GM19452 (cell line): Measurements from ENCODE around the gene KAZN.

Experiments used
- ATAC-seq: cut with Tn5 transposase; IDR thresholded peaks from one replicate; pipeline ENCODE4 v1.9.1; 2021; ENCODE audit not compliant: unreplicated experiment

KAZN gene

GRCh38 chr1:15141935-15142539, 543.6 kb downstream of the KAZN start:
- no peak for ATAC-seq

GRCh38 chr1:15145327-15145726, 546.8 kb downstream of the KAZN start:
- ATAC-seq = no peak

GRCh38 chr1:15146142-15146680, 547.7 kb downstream of the KAZN start:
- no peak for ATAC-seq

GRCh38 chr1:15146971-15147376, 548.5 kb downstream of the KAZN start:
- no peak for ATAC-seq

GRCh38 chr1:15148004-15148403, 549.5 kb downstream of the KAZN start:
- no peak for ATAC-seq

GRCh38 chr1:15148475-15148874, 550.0 kb downstream of the KAZN start:
- ATAC-seq = no peak

GRCh38 chr1:15148941-15149340, 550.5 kb downstream of the KAZN start:
- no peak for ATAC-seq

- ATAC-seq = no peak
These were observed 551.9 kb downstream of the KAZN start for GRCh38 chr1:15150376-15150775.

GRCh38 chr1:15151377-15151806, 552.9 kb downstream of the KAZN start:
- no peak for ATAC-seq

- no peak for ATAC-seq
These were observed 553.4 kb downstream of the KAZN start for GRCh38 chr1:15151871-15152270.

- ATAC-seq = no peak
These were observed 554.1 kb downstream of the KAZN start for GRCh38 chr1:15152318-15153183.

GRCh38 chr1:15153184-15153841, 554.8 kb downstream of the KAZN start, which contains the start of gene TMEM51:
TMEM51 (plus strand) TSS chr1:15153747; CDS start chr1:15215088, 61,341 bp downstream.
- no peak for ATAC-seq

- ATAC-seq = no peak
These were observed 555.5 kb downstream of the KAZN start for GRCh38 chr1:15153842-15154479.

GRCh38 chr1:15154480-15155036, 556.1 kb downstream of the KAZN start:
- ATAC-seq = no peak

- ATAC-seq = no peak
These were observed 556.7 kb downstream of the KAZN start for GRCh38 chr1:15155191-15155590.

- no peak for ATAC-seq
These were observed 557.6 kb downstream of the KAZN start for GRCh38 chr1:15155888-15156741.

GRCh38 chr1:15156807-15157380, 558.4 kb downstream of the KAZN start:
- ATAC-seq = no peak

GRCh38 chr1:15157524-15158399, 559.3 kb downstream of the KAZN start:
- ATAC-seq = no peak
